Astrocyte of the cerebellum (primary cell): ENCODE measurements around the gene SMKR1.
"Not testable (repeated sequence)": the region's sequence is repeated elsewhere in the genome, so short reads cannot be mapped to it uniquely, and the experiment has no call there.

Experiments used
- DNase-seq: peaks from one replicate; pipeline ENCODE4 v3.0.0-alpha.2; 2011; ENCODE audit warnings: low read depth
- H3K4me3 ChIP-seq: 2 replicates; pipeline ENCODE4 v1.5.1; 2011; ENCODE audit warnings: mild to moderate bottlenecking, low read depth, low read length, moderate library complexity
- CTCF ChIP-seq: IDR thresholded peaks from 2 replicates; pipeline ENCODE4 v1.5.1; 2012; ENCODE audit warnings: low read length, low read depth, moderate library complexity, mild to moderate bottlenecking; ENCODE audit errors: missing control alignments
- in situ Hi-C: cut with HindIII; loops from 2 replicates; pipeline ENCODE4 v1.10.0; 2017; ENCODE audit warnings: low sequenced_read_pairs

SMKR1 gene

GRCh38 chr7:129532375-129532774 is 30.0 kb downstream of the SMKR1 start:
- in situ Hi-C loops, result no loop called here
- H3K4me3 ChIP-seq, result no peak overlapping the region
- TF ChIP-seq CTCF, result no peak
- no peak for DNase-seq

- in situ Hi-C loops, DNase-seq, H3K4me3 ChIP-seq: not testable (repeated sequence)
Measured at GRCh38 chr7:129534558-129535274, 32.4 kb downstream of the SMKR1 start.

GRCh38 chr7:129535896-129536295 is 33.6 kb downstream of the SMKR1 start:
- no peak for TF ChIP-seq CTCF
- no peak overlapping the region for H3K4me3 ChIP-seq
- in situ Hi-C loops, result no loop called here
- no peak for DNase-seq

GRCh38 chr7:129536323-129536722 is 34.0 kb downstream of the SMKR1 start:
- DNase-seq, result no peak
- no peak overlapping the region for H3K4me3 ChIP-seq
- in situ Hi-C loops, result no loop called here
- TF ChIP-seq CTCF, result no peak

- in situ Hi-C loops, result no loop called here
- DNase-seq, result no peak
- no peak for TF ChIP-seq CTCF
- H3K4me3 ChIP-seq, result no peak overlapping the region
Measured at GRCh38 chr7:129538790-129539189, 36.5 kb downstream of the SMKR1 start.

- DNase-seq, result no peak
- in situ Hi-C loops, result no loop called here
- no peak for TF ChIP-seq CTCF
- H3K4me3 ChIP-seq, result no peak overlapping the region
Measured at GRCh38 chr7:129540340-129540739, 38.0 kb downstream of the SMKR1 start.

GRCh38 chr7:129544700-129545099 is 42.4 kb downstream of the SMKR1 start:
- TF ChIP-seq CTCF, result no peak
- DNase-seq, result no peak
- H3K4me3 ChIP-seq, result no peak overlapping the region
- in situ Hi-C loops, result no loop called here
